ENCODE measurements around the gene FBXL7.

- TF ChIP-seq, protein P1, sequence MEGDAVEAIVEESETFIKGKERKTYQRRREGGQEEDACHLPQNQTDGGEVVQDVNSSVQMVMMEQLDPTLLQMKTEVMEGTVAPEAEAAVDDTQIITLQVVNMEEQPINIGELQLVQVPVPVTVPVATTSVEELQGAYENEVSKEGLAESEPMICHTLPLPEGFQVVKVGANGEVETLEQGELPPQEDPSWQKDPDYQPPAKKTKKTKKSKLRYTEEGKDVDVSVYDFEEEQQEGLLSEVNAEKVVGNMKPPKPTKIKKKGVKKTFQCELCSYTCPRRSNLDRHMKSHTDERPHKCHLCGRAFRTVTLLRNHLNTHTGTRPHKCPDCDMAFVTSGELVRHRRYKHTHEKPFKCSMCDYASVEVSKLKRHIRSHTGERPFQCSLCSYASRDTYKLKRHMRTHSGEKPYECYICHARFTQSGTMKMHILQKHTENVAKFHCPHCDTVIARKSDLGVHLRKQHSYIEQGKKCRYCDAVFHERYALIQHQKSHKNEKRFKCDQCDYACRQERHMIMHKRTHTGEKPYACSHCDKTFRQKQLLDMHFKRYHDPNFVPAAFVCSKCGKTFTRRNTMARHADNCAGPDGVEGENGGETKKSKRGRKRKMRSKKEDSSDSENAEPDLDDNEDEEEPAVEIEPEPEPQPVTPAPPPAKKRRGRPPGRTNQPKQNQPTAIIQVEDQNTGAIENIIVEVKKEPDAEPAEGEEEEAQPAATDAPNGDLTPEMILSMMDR (IDR thresholded peaks at IDR 0.05) = no peak
- no peak for TF ChIP-seq POLR2A (IDR thresholded peaks at IDR 0.05)
These were observed 113.1 kb downstream of the FBXL7 start for GRCh38 chr5:15612915-15613635.
